OCI-LY1 (cell line): ENCODE measurements around the gene HDDC3.

Source experiments
- H2AFZ ChIP-seq: fragments of 200-600 bp; sonication (generic), shearing (Covaris generic); 2 replicates; pipeline ENCODE4 v1.6.0; 2014; ENCODE audit warnings: antibody characterized with exemption, mild to moderate bottlenecking, low read length
- H3F3A ChIP-seq: fragments of 200-600 bp; sonication (generic), shearing (Covaris generic); 2 replicates; pipeline ENCODE4 v1.6.0; 2014; ENCODE audit warnings: mild to moderate bottlenecking, antibody characterized with exemption, low read length, moderate library complexity; ENCODE audit not compliant: insufficient read depth
- H3K27ac ChIP-seq: fragments of 200-600 bp; sonication (generic); 2 replicates; pipeline ENCODE4 v1.5.1; 2014; ENCODE audit warnings: low read length, mixed run types, mild to moderate bottlenecking, low read depth; ENCODE audit not compliant: poor library complexity, severe bottlenecking
- H3K27me3 ChIP-seq: fragments of 200-600 bp; sonication (generic); 2 replicates; pipeline ENCODE4 v1.6.0; 2014; ENCODE audit warnings: antibody characterized with exemption, mild to moderate bottlenecking, low read length, moderate library complexity; ENCODE audit not compliant: insufficient read depth
- H3K36me3 ChIP-seq: fragments of 200-600 bp; sonication (generic); 2 replicates; pipeline ENCODE4 v1.6.1; 2014; ENCODE audit warnings: mild to moderate bottlenecking, antibody characterized with exemption, low read length, moderate library complexity, mixed read lengths; ENCODE audit not compliant: insufficient read depth
- H3K4me1 ChIP-seq: fragments of 200-600 bp; sonication (generic); 2 replicates; pipeline ENCODE4 v1.5.1; 2014; ENCODE audit warnings: mild to moderate bottlenecking, low read length, moderate library complexity; ENCODE audit not compliant: insufficient read depth, severe bottlenecking
- H3K4me2 ChIP-seq: fragments of 200-600 bp; sonication (generic), shearing (Covaris generic); 2 replicates; pipeline ENCODE4 v1.6.1; 2014; ENCODE audit warnings: low read length
- H3K4me3 ChIP-seq: fragments of 200-600 bp; sonication (generic); 2 replicates; pipeline ENCODE4 v1.5.1; 2014; ENCODE audit warnings: low read length, low read depth, mild to moderate bottlenecking, mixed read lengths; ENCODE audit not compliant: poor library complexity, severe bottlenecking
- H3K79me2 ChIP-seq: fragments of 200-600 bp; shearing (Covaris generic); 2 replicates; pipeline ENCODE4 v1.6.1; 2016; ENCODE audit warnings: mixed run types, low read length, mixed read lengths; ENCODE audit not compliant: insufficient read depth
- H3K9ac ChIP-seq: fragments of 200-600 bp; sonication (generic), shearing (Covaris generic); 2 replicates; pipeline ENCODE4 v1.6.1; 2014; ENCODE audit warnings: mild to moderate bottlenecking, low read length, mixed read lengths
- H3K9me2 ChIP-seq: fragments of 200-600 bp; sonication (generic), shearing (Covaris generic); 2 replicates; pipeline ENCODE4 v1.6.1; 2014; ENCODE audit warnings: low read depth, mild to moderate bottlenecking, low read length, mixed read lengths
- H3K9me3 ChIP-seq: fragments of 200-600 bp; shearing (Covaris generic); 2 replicates; pipeline ENCODE4 v1.6.1; 2014; ENCODE audit warnings: low read length, mixed read lengths
- H4K20me1 ChIP-seq: fragments of 200-600 bp; sonication (generic), shearing (Covaris generic); 2 replicates; pipeline ENCODE4 v1.6.0; 2016; ENCODE audit warnings: mild to moderate bottlenecking, low read length; ENCODE audit not compliant: insufficient read depth
- EZH2 ChIP-seq: fragments of 200-600 bp; sonication (generic), shearing (Covaris generic); IDR thresholded peaks from 2 replicates; pipeline ENCODE4 v1.8.0; 2017; ENCODE audit warnings: borderline replicate concordance, mixed run types, mild to moderate bottlenecking, antibody characterized with exemption, low read length, moderate library complexity, mixed read lengths
- TF ChIP-seq, protein P1 (sequence below): fragments of 200-600 bp; sonication (generic), shearing (Covaris generic); IDR thresholded peaks from 2 replicates; pipeline ENCODE4 v1.5.1; 2017; ENCODE audit warnings: mild to moderate bottlenecking, antibody characterized with exemption, low read length, moderate library complexity, mixed read lengths

The HDDC3 gene

DNA sequence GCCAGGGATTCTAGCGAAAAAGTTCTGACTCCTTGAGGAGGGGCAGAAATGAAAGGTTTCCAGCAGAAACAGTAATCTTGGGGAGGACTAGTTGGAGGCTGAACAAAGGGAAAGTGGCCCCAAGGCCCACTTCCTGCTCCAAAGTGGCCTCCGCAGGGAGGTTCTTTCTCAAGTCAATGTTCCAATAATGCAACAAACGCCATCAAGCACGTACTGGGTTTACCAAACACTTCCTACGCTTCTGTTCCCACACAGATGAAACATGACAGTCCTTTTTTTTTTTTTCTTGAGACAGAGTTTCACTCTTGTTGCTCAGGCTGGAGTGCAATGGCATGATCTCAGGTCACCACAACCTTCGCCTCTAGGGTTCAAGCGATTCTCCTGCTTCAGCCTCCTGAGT, 12.7 kb upstream of the HDDC3 start:
- H3K36me3 ChIP-seq, result peaks cover 81% of the 10 kb centered on the region
- H4K20me1 ChIP-seq, result no peaks in the 10 kb centered on the region
- TF ChIP-seq, protein P1, sequence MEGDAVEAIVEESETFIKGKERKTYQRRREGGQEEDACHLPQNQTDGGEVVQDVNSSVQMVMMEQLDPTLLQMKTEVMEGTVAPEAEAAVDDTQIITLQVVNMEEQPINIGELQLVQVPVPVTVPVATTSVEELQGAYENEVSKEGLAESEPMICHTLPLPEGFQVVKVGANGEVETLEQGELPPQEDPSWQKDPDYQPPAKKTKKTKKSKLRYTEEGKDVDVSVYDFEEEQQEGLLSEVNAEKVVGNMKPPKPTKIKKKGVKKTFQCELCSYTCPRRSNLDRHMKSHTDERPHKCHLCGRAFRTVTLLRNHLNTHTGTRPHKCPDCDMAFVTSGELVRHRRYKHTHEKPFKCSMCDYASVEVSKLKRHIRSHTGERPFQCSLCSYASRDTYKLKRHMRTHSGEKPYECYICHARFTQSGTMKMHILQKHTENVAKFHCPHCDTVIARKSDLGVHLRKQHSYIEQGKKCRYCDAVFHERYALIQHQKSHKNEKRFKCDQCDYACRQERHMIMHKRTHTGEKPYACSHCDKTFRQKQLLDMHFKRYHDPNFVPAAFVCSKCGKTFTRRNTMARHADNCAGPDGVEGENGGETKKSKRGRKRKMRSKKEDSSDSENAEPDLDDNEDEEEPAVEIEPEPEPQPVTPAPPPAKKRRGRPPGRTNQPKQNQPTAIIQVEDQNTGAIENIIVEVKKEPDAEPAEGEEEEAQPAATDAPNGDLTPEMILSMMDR, result no peak
- no peak for TF ChIP-seq EZH2

DNA sequence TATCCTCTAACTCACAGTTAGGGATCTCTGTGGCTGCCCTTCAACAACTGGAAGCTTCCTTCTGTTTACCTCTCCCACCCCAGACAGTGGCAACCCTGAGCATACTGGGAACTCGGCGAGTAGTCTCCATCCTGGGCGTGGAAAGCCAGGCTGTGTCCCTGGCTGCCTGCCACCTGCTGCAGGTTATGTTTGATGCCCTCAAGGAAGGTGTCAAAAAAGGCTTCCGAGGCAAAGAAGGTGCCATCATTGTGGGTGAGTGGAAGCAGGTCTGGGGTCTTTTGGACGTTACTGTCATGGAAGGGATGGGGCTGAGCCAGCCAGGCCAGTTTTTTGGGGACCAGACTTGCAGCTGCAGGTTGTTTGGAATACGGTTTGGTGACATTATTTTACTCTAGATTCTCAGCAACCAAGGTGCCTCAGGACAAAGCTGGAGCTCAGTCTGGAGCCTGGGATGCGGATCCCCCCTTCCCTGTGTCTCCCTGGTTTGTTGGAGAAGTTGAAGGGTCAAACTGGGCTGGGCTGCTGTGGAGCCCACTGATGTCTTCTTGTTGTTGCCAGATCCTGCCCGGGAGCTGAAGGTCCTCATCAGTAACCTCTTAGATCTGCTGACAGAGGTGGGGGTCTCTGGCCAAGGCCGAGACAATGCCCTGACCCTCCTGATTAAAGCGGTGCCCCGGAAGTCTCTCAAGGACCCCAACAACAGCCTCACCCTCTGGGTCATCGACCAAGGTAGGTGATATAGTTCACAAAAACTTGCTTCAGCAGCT, 10.2 kb upstream of the HDDC3 start:
- Histone ChIP-seq H3K9me2 (no peaks in the 10 kb centered on the region), H3K9me3 (no peaks in the 10 kb centered on the region), H3K9ac (no peak overlapping the region), H3K36me3 (peaks cover 76% of the 10 kb centered on the region), H3K4me3 (no peak overlapping the region), H3K4me1 (no peaks in the 10 kb centered on the region), H3F3A (no peaks in the 10 kb centered on the region), H3K27ac (no peak overlapping the region), H3K27me3 (no peaks in the 10 kb centered on the region), H3K4me2 (no peak overlapping the region), H4K20me1 (no peaks in the 10 kb centered on the region), H2AFZ (no peak overlapping the region), H3K79me2 (no peaks in the 10 kb centered on the region)
- TF ChIP-seq, protein P1, result no peak
- TF ChIP-seq EZH2, result no peak

More for the DNA sequence above, 12.7 kb upstream of the HDDC3 start:
- Histone ChIP-seq H3F3A (no peaks in the 10 kb centered on the region), H3K4me2 (no peak overlapping the region), H3K27ac (no peak overlapping the region), H3K4me3 (no peak overlapping the region), H2AFZ (no peak overlapping the region), H3K4me1 (no peaks in the 10 kb centered on the region), H3K9me3 (no peaks in the 10 kb centered on the region), H3K27me3 (no peaks in the 10 kb centered on the region), H3K9ac (no peak overlapping the region), H3K79me2 (no peaks in the 10 kb centered on the region), H3K9me2 (no peaks in the 10 kb centered on the region)

DNA sequence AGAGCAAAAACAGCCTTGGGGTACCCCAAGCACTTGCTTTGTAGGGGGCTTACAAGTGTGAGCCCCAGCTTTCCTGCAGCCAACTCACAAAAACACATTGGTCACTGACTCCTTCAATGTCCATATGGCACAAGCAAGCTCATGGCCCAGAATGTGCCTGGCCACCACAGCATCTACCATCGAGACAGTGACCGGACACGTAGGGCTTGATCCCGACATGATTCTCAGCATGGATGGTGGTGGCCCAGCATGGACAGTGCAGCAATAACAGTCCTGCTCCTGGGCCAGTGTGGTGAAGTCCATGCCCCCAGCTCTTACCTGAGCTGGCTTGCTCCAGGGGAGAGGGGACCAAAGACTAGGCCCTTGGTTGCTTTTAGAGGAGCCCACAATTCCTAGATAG, 8.7 kb upstream of the HDDC3 start:
- H2AFZ ChIP-seq, result no peak overlapping the region
- H3F3A ChIP-seq, result no peaks in the 10 kb centered on the region
- H3K9ac ChIP-seq, result no peak overlapping the region
- H3K36me3 ChIP-seq, result peaks cover 65% of the 10 kb centered on the region
- no peaks in the 10 kb centered on the region for H4K20me1 ChIP-seq
- no peaks in the 10 kb centered on the region for H3K27me3 ChIP-seq
- H3K9me3 ChIP-seq, result no peaks in the 10 kb centered on the region
- no peak for TF ChIP-seq EZH2
- TF ChIP-seq, protein P1, result no peak
- H3K27ac ChIP-seq, result no peak overlapping the region
- H3K4me3 ChIP-seq, result no peak overlapping the region
- H3K9me2 ChIP-seq, result no peaks in the 10 kb centered on the region
- H3K4me1 ChIP-seq, result peaks cover 11% of the 10 kb centered on the region
- no peaks in the 10 kb centered on the region for H3K79me2 ChIP-seq
- H3K4me2 ChIP-seq, result no peak overlapping the region
